SU-DHL-6 (cell line): ENCODE results near the gene GREB1L.

Experiments
- CTCF ChIP-seq: fragments of 200-600 bp; sonication (generic); IDR thresholded peaks from one replicate; pipeline ENCODE4 v1.5.1; 2017; ENCODE audit warnings: antibody characterized with exemption, mild to moderate bottlenecking, low read length, moderate library complexity; ENCODE audit not compliant: insufficient read depth, poor library complexity, severe bottlenecking
- EZH2phosphoT487 ChIP-seq: fragments of 200-600 bp; sonication (generic), shearing (Covaris generic); conservative IDR thresholded peaks from 2 replicates; pipeline ENCODE4 v1.6.1; 2018; ENCODE audit warnings: mild to moderate bottlenecking, antibody characterized with exemption, low read length, moderate library complexity, mixed read lengths

- no peak for TF ChIP-seq CTCF
- no peak for TF ChIP-seq EZH2phosphoT487
Observed at GRCh38 chr18:21571772-21572171, 329.7 kb downstream of the GREB1L start.
